H9 (cell line): ENCODE results near the gene CREB5. TPM values are rescaled to one million over a fixed set of nuclear protein-coding genes. Genes with fewer than 3 reads are reported as not detected.

Source experiments
- DNase-seq: peaks from one replicate; pipeline ENCODE4 v3.0.0-alpha.2; 2017
- H2AFZ ChIP-seq: one replicate; pipeline ENCODE4 v1.6.1; 2013; ENCODE audit warnings: mild to moderate bottlenecking, low read length, control low read depth, moderate library complexity
- H2AK5ac ChIP-seq: 2 replicates; pipeline ENCODE4 v1.6.1; 2013; ENCODE audit warnings: low read length, control low read depth, mixed read lengths; ENCODE audit not compliant: insufficient read length
- H2BK120ac ChIP-seq: one replicate; pipeline ENCODE4 v1.6.1; 2013; ENCODE audit warnings: low read depth, mild to moderate bottlenecking, low read length, control low read depth, inconsistent platforms; ENCODE audit not compliant: poor library complexity, severe bottlenecking
- H2BK12ac ChIP-seq: 2 replicates; pipeline ENCODE4 v1.6.1; 2013; ENCODE audit warnings: low read length, control low read depth, mixed read lengths, low read depth; ENCODE audit not compliant: insufficient read length
- H2BK15ac ChIP-seq: 2 replicates; pipeline ENCODE4 v1.6.1; 2013; ENCODE audit warnings: low read depth, low read length, control low read depth
- H2BK20ac ChIP-seq: one replicate; pipeline ENCODE4 v1.6.1; 2013; ENCODE audit warnings: low read depth, mild to moderate bottlenecking, low read length, control low read depth, inconsistent platforms; ENCODE audit not compliant: poor library complexity, severe bottlenecking
- H2BK5ac ChIP-seq: 2 replicates; pipeline ENCODE4 v1.6.1; 2013; ENCODE audit warnings: low read length, control low read depth, mixed read lengths; ENCODE audit not compliant: insufficient read length
- H3K14ac ChIP-seq: 2 replicates; pipeline ENCODE4 v1.6.1; 2013; ENCODE audit warnings: low read length, control low read depth; ENCODE audit not compliant: insufficient read depth
- H3K18ac ChIP-seq: 2 replicates; pipeline ENCODE4 v1.6.1; 2013; ENCODE audit warnings: low read depth, mild to moderate bottlenecking, mixed read lengths, low read length, control low read depth; ENCODE audit not compliant: insufficient read length
- H3K23ac ChIP-seq: 2 replicates; pipeline ENCODE4 v1.6.1; 2013; ENCODE audit warnings: low read length, control low read depth, mixed read lengths, low read depth; ENCODE audit not compliant: insufficient read length
- H3K23me2 ChIP-seq: 2 replicates; pipeline ENCODE4 v1.6.1; 2013; ENCODE audit warnings: low read depth, mild to moderate bottlenecking, mixed read lengths, low read length, control low read depth; ENCODE audit not compliant: insufficient read length, poor library complexity, severe bottlenecking
- H3K27ac ChIP-seq: 2 replicates; pipeline ENCODE4 v1.5.1; 2013; ENCODE audit warnings: low read length, control low read depth, mixed read lengths, low read depth; ENCODE audit not compliant: insufficient read length
- H3K27me3 ChIP-seq: 2 replicates; pipeline ENCODE4 v1.6.1; 2013; ENCODE audit warnings: low read length, control low read depth, inconsistent platforms; ENCODE audit not compliant: insufficient read depth
- H3K4ac ChIP-seq: 2 replicates; pipeline ENCODE4 v1.6.1; 2013; ENCODE audit warnings: low read depth, mild to moderate bottlenecking, control low read depth, inconsistent platforms, low read length, moderate library complexity
- H3K4me1 ChIP-seq: 2 replicates; pipeline ENCODE4 v1.6.1; 2013; ENCODE audit warnings: low read length, control low read depth, inconsistent platforms; ENCODE audit not compliant: insufficient read depth
- H3K4me2 ChIP-seq: 2 replicates; pipeline ENCODE4 v1.6.1; 2013; ENCODE audit warnings: low read length, control low read depth, mixed read lengths; ENCODE audit not compliant: insufficient read length, insufficient read depth
- H3K56ac ChIP-seq: 2 replicates; pipeline ENCODE4 v1.6.1; 2013; ENCODE audit warnings: low read depth, mild to moderate bottlenecking, mixed read lengths, low read length, control low read depth; ENCODE audit not compliant: insufficient read length
- H3K79me1 ChIP-seq: 2 replicates; pipeline ENCODE4 v1.6.1; 2013; ENCODE audit warnings: low read depth, mild to moderate bottlenecking, moderate library complexity, low read length, control low read depth, inconsistent platforms; ENCODE audit not compliant: insufficient read depth, poor library complexity, severe bottlenecking
- H3K79me2 ChIP-seq: 2 replicates; pipeline ENCODE4 v1.6.1; 2013; ENCODE audit warnings: low read length, control low read depth, inconsistent platforms; ENCODE audit not compliant: insufficient read depth
- H3K9ac ChIP-seq: 2 replicates; pipeline ENCODE4 v1.6.1; 2013; ENCODE audit warnings: low read length, control low read depth, mixed read lengths; ENCODE audit not compliant: insufficient read length; ENCODE audit errors: extremely low read depth
- H3K9me3 ChIP-seq: one replicate; pipeline ENCODE4 v1.6.1; 2013; ENCODE audit warnings: low read depth, low read length, inconsistent platforms; ENCODE audit not compliant: control insufficient read depth
- H3T11ph ChIP-seq: one replicate; pipeline ENCODE4 v1.6.1; 2013; ENCODE audit warnings: mild to moderate bottlenecking, low read length, control low read depth, inconsistent platforms
- H4K20me1 ChIP-seq: one replicate; pipeline ENCODE4 v1.6.1; 2013; ENCODE audit not compliant: control insufficient read depth, insufficient read length, insufficient read depth
- H4K5ac ChIP-seq: 2 replicates; pipeline ENCODE4 v1.6.1; 2013; ENCODE audit warnings: low read depth, mild to moderate bottlenecking, mixed read lengths, low read length, control low read depth; ENCODE audit not compliant: insufficient read length
- H4K8ac ChIP-seq: replicated peaks from 2 replicates; pipeline ENCODE4 v1.6.1; 2013; ENCODE audit warnings: low read length, control low read depth, mixed read lengths, low read depth; ENCODE audit not compliant: insufficient read length
- H4K91ac ChIP-seq: 2 replicates; pipeline ENCODE4 v1.6.1; 2013; ENCODE audit warnings: low read depth, mild to moderate bottlenecking, moderate library complexity, mixed read lengths, low read length, control low read depth; ENCODE audit not compliant: insufficient read length
- H3K27ac Mint-ChIP-seq, 3 experiments: 2 replicates in 2 of 3; 3 replicates in 1 of 3; pipeline ENCODE4 v1.8.0; 2020 to 2021; ENCODE audit warnings: mixed read lengths in 3 of 3, mild to moderate bottlenecking in 1 of 3, moderate library complexity in 1 of 3
- H3K27me3 Mint-ChIP-seq: 2 replicates; pipeline ENCODE4 v1.8.0; 2021; ENCODE audit warnings: low read depth, mild to moderate bottlenecking, moderate library complexity, mixed read lengths
- H3K36me3 Mint-ChIP-seq, 3 experiments: 2 replicates in 2 of 3; 3 replicates in 1 of 3; pipeline ENCODE4 v1.8.0; 2020 to 2021; ENCODE audit warnings: low read depth in 3 of 3, mixed read lengths in 3 of 3; ENCODE audit not compliant: insufficient read depth in 1 of 3
- H3K4me1 Mint-ChIP-seq, 2 experiments: 2 replicates each; pipeline ENCODE4 v1.8.0; 2020; ENCODE audit warnings: mixed read lengths in 2 of 2
- H3K4me3 Mint-ChIP-seq, 2 experiments: 2 replicates in 1 of 2; 3 replicates in 1 of 2; pipeline ENCODE4 v1.8.0; 2020 to 2021; ENCODE audit warnings: mild to moderate bottlenecking in 2 of 2, mixed read lengths in 2 of 2, moderate library complexity in 1 of 2
- H3K9me3 Mint-ChIP-seq, 2 experiments: 2 replicates in 1 of 2; 3 replicates in 1 of 2; pipeline ENCODE4 v1.8.0; 2020; ENCODE audit warnings: mild to moderate bottlenecking in 2 of 2, mixed read lengths in 2 of 2, moderate library complexity in 1 of 2
- CTCF ChIP-seq: fragments of 200-600 bp; sonication (generic); conservative IDR thresholded peaks from 3 replicates; pipeline ENCODE4 v1.8.0; 2021; ENCODE audit warnings: antibody characterized with exemption, mild to moderate bottlenecking
- WGBS: extraction: QIAGEN DNeasy Blood & Tissue Kit; methylation state at CpG from one replicate; pipeline ENCODE4 v1.1.7; 2013; ENCODE audit warnings: missing lambda C conversion rate, low lambda C conversion rate, mixed read lengths; ENCODE audit not compliant: insufficient read length; ENCODE audit errors: extremely low coverage; 5-methylcytosine and 5-hydroxymethylcytosine counted together
- total RNA-seq: library from RNA; stranded (reverse); gene quantifications from 2 replicates; pipeline ENCODE4 v1.2.1, GENCODE V29; 2021

CREB5 gene
- total RNA-seq, 1 experiment from 2014 or later, result 4.0 TPM

GRCh38 chr7:28507525-28508282 is 95.4 kb downstream of the CREB5 start:
- H3K4me1 ChIP-seq, result no peaks in the 10 kb centered on the region

More at GRCh38 chr7:28507525-28508282, 95.4 kb downstream of the CREB5 start:
- Histone ChIP-seq H4K91ac (no peak overlapping the region), H2BK12ac (no peak overlapping the region), H4K5ac (no peak overlapping the region), H3K9ac (no peak overlapping the region), H3K14ac (no peak overlapping the region), H2BK20ac (no peak overlapping the region), H3K23ac (no peak overlapping the region), H3K4me2 (no peak overlapping the region), H3K27me3 (no peaks in the 10 kb centered on the region), H3K9me3 (no peaks in the 10 kb centered on the region), H3K4ac (no peak overlapping the region), H3K23me2 (no peaks in the 10 kb centered on the region), H4K8ac (no peak overlapping the region), H2BK120ac (no peak overlapping the region), H3T11ph (no peak overlapping the region), H3K79me1 (no peaks in the 10 kb centered on the region), H2BK15ac (no peak overlapping the region), H3K79me2 (no peaks in the 10 kb centered on the region), H3K56ac (no peak overlapping the region), H2BK5ac (no peak overlapping the region), H2AK5ac (no peak overlapping the region), H4K20me1 (no peaks in the 10 kb centered on the region), H3K27ac (no peak overlapping the region), H3K18ac (no peak overlapping the region), H2AFZ (no peak overlapping the region)
- Mint-ChIP-seq H3K9me3 (no peaks in the 10 kb centered on the region), H3K36me3 (no peaks in the 10 kb centered on the region), H3K27ac (no peak overlapping the region), H3K4me3 (no peak overlapping the region), H3K27me3 (no peaks in the 10 kb centered on the region; the same call in none of the 2 replicates), H3K4me1 (peaks cover 5 to 7% of the 10 kb centered on the region in 2 experiments; a peak in 2 of 4 replicates)
- no peak for TF ChIP-seq CTCF
- WGBS, result no CpG with 5 or more reads among the region's 11 CpGs
- no peak for DNase-seq
